T-helper 22 cell (primary cell): ENCODE data around the gene GDPD3.
"Not testable (repeated sequence)": the region's sequence is repeated elsewhere in the genome, so short reads cannot be mapped to it uniquely, and the experiment has no call there.

Source experiments
- DNase-seq: peaks from one replicate; pipeline ENCODE4 v3.0.0-alpha.2; 2020; ENCODE audit warnings: low read depth

GDPD3 gene

GRCh38 chr16:30113031-30113710 is at the start of gene GDPD3:
Gene GDPD3 (minus strand): TSS chr16:30113537. CDS start chr16:30113478, 59 bp downstream.
- DNase-seq = no peak

GRCh38 chr16:30157214-30157613 is 43.9 kb upstream of the GDPD3 start:
- DNase-seq = no peak

- DNase-seq = no peak
These were observed 41.9 kb upstream of the GDPD3 start for GRCh38 chr16:30155188-30155587.

- DNase-seq = no peak
These were observed 39.2 kb upstream of the GDPD3 start for GRCh38 chr16:30152517-30152916.

- no peak for DNase-seq
These were observed 37.8 kb upstream of the GDPD3 start for GRCh38 chr16:30151091-30151490.

- DNase-seq = no peak
These were observed 36.1 kb upstream of the GDPD3 start for GRCh38 chr16:30149250-30149930.

- no peak for DNase-seq
These were observed 34.6 kb upstream of the GDPD3 start for GRCh38 chr16:30147843-30148510.

- no peak for DNase-seq
These were observed 32.3 kb upstream of the GDPD3 start for GRCh38 chr16:30145657-30146056.

GRCh38 chr16:30144917-30145316 is 31.6 kb upstream of the GDPD3 start:
- no peak for DNase-seq

GRCh38 chr16:30144017-30144416 is 30.7 kb upstream of the GDPD3 start:
- no peak for DNase-seq

- no peak for DNase-seq
These were observed 30.0 kb upstream of the GDPD3 start for GRCh38 chr16:30143347-30143702.

- DNase-seq = no peak
These were observed 29.5 kb upstream of the GDPD3 start for GRCh38 chr16:30142672-30143346.

- DNase-seq = no peak
These were observed 28.4 kb upstream of the GDPD3 start for GRCh38 chr16:30141750-30142149.

GRCh38 chr16:30139583-30140481 is 26.5 kb upstream of the GDPD3 start:
- no peak for DNase-seq

GRCh38 chr16:30137897-30138296 is 24.6 kb upstream of the GDPD3 start:
- DNase-seq = no peak

GRCh38 chr16:30136971-30137605 is 23.8 kb upstream of the GDPD3 start:
- no peak for DNase-seq

- no peak for DNase-seq
These were observed 19.3 kb upstream of the GDPD3 start for GRCh38 chr16:30132591-30132990.

- DNase-seq = no peak
These were observed 18.6 kb upstream of the GDPD3 start for GRCh38 chr16:30131869-30132475.

GRCh38 chr16:30127993-30128392 is 14.7 kb upstream of the GDPD3 start:
- DNase-seq = no peak

GRCh38 chr16:30125690-30126089 is 12.4 kb upstream of the GDPD3 start:
- not testable (repeated sequence) for DNase-seq

- no peak for DNase-seq
These were observed 11.6 kb upstream of the GDPD3 start for GRCh38 chr16:30124985-30125379.
